T-helper 17 cell (primary cell): ENCODE measurements around the gene GRAP. TPM values are rescaled to one million over a fixed set of nuclear protein-coding genes. Genes with fewer than 3 reads are reported as not detected.
"Not testable (repeated sequence)": the region's sequence is repeated elsewhere in the genome, so short reads cannot be mapped to it uniquely, and the experiment has no call there.

Source experiments
- ATAC-seq: fragments of 150-1000 bp; cut with Tn5 transposase; 2 replicates; pipeline ENCODE4 v1.10.0; 2021; ENCODE audit warnings: mild to moderate bottlenecking, moderate library complexity
- DNase-seq, 3 donors: peaks; one replicate each; pipeline versions ENCODE4 v3.0.0 to v3.0.0-alpha.2; 2020 to 2021
- H3K9me3 ChIP-seq: one replicate; pipeline ENCODE4 v1.7.0; 2013; ENCODE audit warnings: low read length, mild to moderate bottlenecking; ENCODE audit not compliant: control insufficient read depth, poor library complexity, severe bottlenecking
- H3K27ac Mint-ChIP-seq: one replicate; pipeline ENCODE4 v1.8.0; 2022; ENCODE audit warnings: mild to moderate bottlenecking, moderate library complexity, mixed read lengths
- H3K27me3 Mint-ChIP-seq: one replicate; pipeline ENCODE4 v1.8.0; 2022; ENCODE audit warnings: mixed read lengths
- H3K36me3 Mint-ChIP-seq: one replicate; pipeline ENCODE4 v1.8.0; 2022; ENCODE audit warnings: low read depth, mixed read lengths
- H3K4me1 Mint-ChIP-seq: one replicate; pipeline ENCODE4 v1.8.0; 2022; ENCODE audit warnings: mild to moderate bottlenecking, mixed read lengths
- H3K4me3 Mint-ChIP-seq: one replicate; pipeline ENCODE4 v1.8.0; 2022; ENCODE audit warnings: mild to moderate bottlenecking, moderate library complexity, mixed read lengths
- total RNA-seq, 4 donors: library from RNA in 2 of 4; stranded (reverse) in 2 of 4; gene quantifications; one replicate each; pipeline ENCODE4 v1.2.3 and lab custom pipeline; 2022 to 2026

The GRAP gene
- total RNA-seq, 2 donors from 2014 or later: 23.8 to 26.7 TPM

DNA sequence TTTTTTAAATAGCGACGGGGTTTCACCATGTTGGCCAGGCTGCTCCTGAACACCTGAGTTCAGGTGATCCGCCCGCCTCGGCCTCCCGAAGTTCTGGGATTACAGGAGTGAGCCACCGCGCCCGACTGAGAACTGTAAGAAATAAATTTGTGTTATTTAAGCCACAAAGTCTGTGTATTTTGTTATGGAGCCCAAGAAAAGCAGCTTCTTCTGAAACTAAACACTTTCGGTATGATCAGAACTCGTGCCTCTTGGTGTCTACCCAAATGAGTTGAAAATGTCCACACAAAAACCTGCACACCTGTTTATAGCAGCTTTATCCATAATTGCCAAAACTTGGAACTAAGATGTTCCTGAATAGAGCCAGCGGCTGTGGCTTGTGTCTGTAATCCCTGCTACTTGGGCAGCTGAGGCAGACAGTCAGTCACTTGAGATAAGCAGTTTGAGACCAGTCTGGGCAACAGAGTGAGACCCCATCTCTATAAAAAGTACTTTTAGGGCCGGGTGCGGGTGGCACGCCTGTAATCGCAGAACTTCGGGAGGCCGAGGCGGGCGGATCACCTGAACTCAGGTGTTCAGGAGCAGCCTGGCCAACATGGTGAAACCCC is 16.1 kb upstream of the GRAP start:
- not testable (repeated sequence) for H3K27me3 Mint-ChIP-seq, H3K4me1 Mint-ChIP-seq, H3K4me3 Mint-ChIP-seq, H3K9me3 ChIP-seq, H3K36me3 Mint-ChIP-seq, DNase-seq
- peak overlapping the region; percentile 97 for H3K27ac Mint-ChIP-seq
- ATAC-seq: peak; percentile 73

GRCh38 chr17:19062009-19062717 is 15.4 kb upstream of the GRAP start:
- H3K4me3 Mint-ChIP-seq, H3K9me3 ChIP-seq, H3K27me3 Mint-ChIP-seq, H3K36me3 Mint-ChIP-seq, H3K4me1 Mint-ChIP-seq: not testable (repeated sequence)
- ATAC-seq: peak; percentile 57
- peak in 2 of 3 donors; percentile 51 to 64 for DNase-seq
- peak overlapping the region; percentile 16 for H3K27ac Mint-ChIP-seq

DNA sequence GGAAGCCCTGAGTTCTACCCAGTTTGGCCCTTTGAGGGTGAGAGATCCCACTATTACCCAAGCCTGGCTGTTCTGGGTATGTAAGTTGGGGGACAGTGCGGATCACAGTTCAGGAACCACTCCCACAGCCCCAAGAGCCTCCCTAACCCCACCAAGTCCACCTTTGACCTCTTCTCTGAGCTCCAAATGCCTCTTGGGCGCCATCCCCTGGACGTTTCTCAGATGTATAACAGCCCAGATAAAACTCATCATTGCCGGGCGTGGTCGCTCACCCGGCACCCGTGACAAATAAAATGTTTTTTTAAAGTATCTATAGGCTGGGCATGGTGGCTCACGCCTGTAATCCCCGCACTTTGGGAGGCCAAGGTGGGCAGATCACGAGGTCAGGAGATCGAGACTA is 8.7 kb upstream of the GRAP start:
- H3K9me3 ChIP-seq, H3K4me1 Mint-ChIP-seq, H3K27ac Mint-ChIP-seq, H3K36me3 Mint-ChIP-seq, H3K4me3 Mint-ChIP-seq, DNase-seq, H3K27me3 Mint-ChIP-seq: not testable (repeated sequence)
- peak; percentile 92 for ATAC-seq

DNA sequence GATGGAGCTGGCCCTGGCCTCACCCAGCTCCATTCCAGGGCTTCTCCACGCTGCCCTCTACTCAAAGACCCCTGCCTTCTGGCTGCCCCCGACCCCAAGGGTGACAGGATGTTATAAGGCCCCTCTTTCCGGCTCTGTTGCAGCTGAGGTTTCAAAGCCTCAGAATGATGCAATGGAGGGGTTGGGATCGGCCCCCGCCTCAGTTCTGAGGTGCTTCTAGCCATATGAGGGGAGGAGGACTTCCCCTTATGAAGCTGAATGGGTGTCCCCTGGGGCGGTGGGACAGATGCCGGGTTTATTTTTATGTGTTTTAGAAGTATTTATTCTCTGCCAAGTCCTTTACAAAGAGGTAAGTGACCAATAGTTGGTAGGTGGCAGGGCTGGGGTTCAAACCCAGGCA is 2.1 kb upstream of the GRAP start:
- not testable (repeated sequence) for H3K27ac Mint-ChIP-seq, H3K36me3 Mint-ChIP-seq, ATAC-seq, H3K4me3 Mint-ChIP-seq, H3K4me1 Mint-ChIP-seq, H3K27me3 Mint-ChIP-seq, H3K9me3 ChIP-seq, DNase-seq

- not testable (repeated sequence) for DNase-seq, H3K36me3 Mint-ChIP-seq, H3K4me3 Mint-ChIP-seq, ATAC-seq, H3K4me1 Mint-ChIP-seq, H3K9me3 ChIP-seq, H3K27ac Mint-ChIP-seq, H3K27me3 Mint-ChIP-seq
These were observed 753 bp upstream of the GRAP start for GRCh38 chr17:19047510-19047909.

- H3K27me3 Mint-ChIP-seq, DNase-seq, H3K9me3 ChIP-seq, H3K36me3 Mint-ChIP-seq, H3K4me1 Mint-ChIP-seq, H3K4me3 Mint-ChIP-seq, ATAC-seq, H3K27ac Mint-ChIP-seq: not testable (repeated sequence)
These were observed 2.1 kb downstream of the GRAP start for GRCh38 chr17:19044643-19045042.

DNA sequence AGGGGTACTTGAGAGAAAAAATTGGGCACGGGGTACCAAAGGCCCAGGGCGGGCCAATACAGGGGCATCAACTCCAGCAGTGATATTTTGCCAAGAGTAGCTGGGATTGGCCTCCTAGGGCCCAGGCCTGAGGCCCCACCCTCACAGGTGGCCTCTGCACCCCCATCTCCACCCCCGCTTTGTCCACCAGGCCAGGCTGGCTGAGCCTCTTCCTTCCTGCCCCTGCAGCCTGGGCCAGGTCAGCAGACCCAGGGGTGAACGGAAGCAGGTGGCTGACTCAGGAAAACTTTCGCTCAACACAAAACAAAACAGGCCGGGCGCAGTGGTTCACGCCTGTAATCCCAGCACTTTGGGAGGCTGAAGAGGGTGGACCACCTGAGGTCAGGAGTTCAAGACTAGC is 3.7 kb downstream of the GRAP start:
- not testable (repeated sequence) for DNase-seq, H3K4me1 Mint-ChIP-seq, H3K36me3 Mint-ChIP-seq, H3K27ac Mint-ChIP-seq, H3K27me3 Mint-ChIP-seq, H3K4me3 Mint-ChIP-seq, H3K9me3 ChIP-seq, ATAC-seq

GRCh38 chr17:19042369-19042768 is 4.4 kb downstream of the GRAP start:
- not testable (repeated sequence) for DNase-seq, ATAC-seq, H3K9me3 ChIP-seq, H3K27me3 Mint-ChIP-seq, H3K4me3 Mint-ChIP-seq, H3K4me1 Mint-ChIP-seq, H3K27ac Mint-ChIP-seq, H3K36me3 Mint-ChIP-seq

DNA sequence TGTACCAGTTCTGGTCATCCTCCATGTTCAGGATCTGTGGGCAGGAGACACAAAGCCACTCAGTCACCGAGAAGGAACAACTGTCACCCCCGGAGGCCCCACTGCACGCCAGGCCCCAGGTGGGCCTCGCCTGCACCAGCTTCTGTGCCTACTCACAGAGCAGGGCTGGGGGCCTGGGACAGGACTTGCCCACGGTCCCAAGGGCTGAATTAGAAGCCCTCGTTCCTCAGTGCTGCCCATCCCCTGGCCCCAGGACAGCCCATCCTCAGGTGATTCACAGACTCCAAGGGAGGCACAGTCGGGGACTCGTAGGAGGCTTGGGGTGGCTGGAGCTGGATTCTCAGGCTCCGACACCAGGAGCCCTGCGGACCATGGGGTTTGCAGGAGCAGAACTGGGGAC is 4.9 kb downstream of the GRAP start:
- H3K9me3 ChIP-seq, H3K27me3 Mint-ChIP-seq, H3K4me1 Mint-ChIP-seq, H3K4me3 Mint-ChIP-seq, ATAC-seq, DNase-seq, H3K27ac Mint-ChIP-seq, H3K36me3 Mint-ChIP-seq: not testable (repeated sequence)

DNA sequence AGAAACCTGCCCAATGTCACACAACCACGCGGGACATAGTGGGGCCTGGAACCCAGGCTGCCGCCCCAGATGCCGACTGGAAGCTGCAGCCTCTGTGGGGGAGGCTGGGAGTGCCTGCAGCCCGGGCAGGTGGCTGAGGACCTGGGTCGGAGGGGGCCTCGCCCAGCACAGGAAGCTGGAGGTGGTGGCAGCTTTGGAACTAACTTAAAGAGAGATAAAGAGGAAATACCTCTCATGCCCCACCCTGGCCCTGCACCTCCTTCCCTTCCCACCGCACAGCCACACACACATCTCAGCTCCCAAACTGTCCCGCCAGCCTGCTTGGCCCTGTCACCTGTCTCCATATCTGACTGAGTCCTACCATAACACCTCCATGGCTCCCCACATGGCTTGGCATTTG is 6.4 kb downstream of the GRAP start:
- peak overlapping the region; percentile 73 for H3K4me3 Mint-ChIP-seq

GRCh38 chr17:19038730-19039129 is 8.0 kb downstream of the GRAP start:
- H3K9me3 ChIP-seq, H3K36me3 Mint-ChIP-seq, DNase-seq, H3K4me1 Mint-ChIP-seq, H3K4me3 Mint-ChIP-seq, H3K27me3 Mint-ChIP-seq, H3K27ac Mint-ChIP-seq: not testable (repeated sequence)
- ATAC-seq: peak; percentile 49

More for the DNA sequence above, 6.4 kb downstream of the GRAP start:
- H3K4me1 Mint-ChIP-seq, H3K9me3 ChIP-seq, H3K36me3 Mint-ChIP-seq, DNase-seq, H3K27me3 Mint-ChIP-seq: not testable (repeated sequence)
- peak overlapping the region; percentile 39 for H3K27ac Mint-ChIP-seq
- ATAC-seq: peak; percentile 26

DNA sequence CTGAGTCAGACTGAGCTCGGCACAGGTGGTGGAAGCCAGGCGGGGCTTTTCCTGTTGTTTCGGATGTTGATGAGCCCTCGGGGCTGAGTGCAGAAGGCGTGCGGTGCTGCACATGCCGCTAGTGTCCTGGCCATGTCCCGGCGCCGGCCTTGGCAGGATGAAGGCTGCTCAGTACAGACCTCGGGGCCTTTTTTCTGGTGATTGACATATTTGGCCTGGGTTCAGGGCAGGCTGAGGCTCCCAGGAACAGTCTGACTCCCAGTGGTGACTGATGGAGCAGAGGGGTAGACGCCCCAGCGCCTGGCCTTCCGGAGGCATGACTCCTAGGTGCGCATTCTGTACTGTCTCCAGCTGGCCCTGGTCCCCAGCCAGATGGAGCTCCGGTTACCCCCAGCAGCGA is 8.8 kb downstream of the GRAP start:
- H3K36me3 Mint-ChIP-seq, H3K4me1 Mint-ChIP-seq, H3K27ac Mint-ChIP-seq, H3K27me3 Mint-ChIP-seq, H3K9me3 ChIP-seq, H3K4me3 Mint-ChIP-seq, DNase-seq: not testable (repeated sequence)
- ATAC-seq: peak; percentile 38

GRCh38 chr17:19037547-19037946 is 9.2 kb downstream of the GRAP start:
- not testable (repeated sequence) for H3K9me3 ChIP-seq, H3K36me3 Mint-ChIP-seq, H3K27me3 Mint-ChIP-seq, DNase-seq, H3K4me3 Mint-ChIP-seq, H3K27ac Mint-ChIP-seq, H3K4me1 Mint-ChIP-seq
- peak; percentile 29 for ATAC-seq

GRCh38 chr17:19036186-19036585 is 10.6 kb downstream of the GRAP start:
- not testable (repeated sequence) for H3K36me3 Mint-ChIP-seq, H3K27me3 Mint-ChIP-seq, DNase-seq, H3K27ac Mint-ChIP-seq, ATAC-seq, H3K4me1 Mint-ChIP-seq, H3K4me3 Mint-ChIP-seq, H3K9me3 ChIP-seq
